Coronary artery (tissue), 2 donors: ENCODE results near the gene OR8K3.

Experiments used
- DNase-seq: peaks from one replicate; pipeline ENCODE4 v3.0.0-alpha.2; 2017; ENCODE audit warnings: low spot score
- H3K27ac ChIP-seq, 2 donors: fragments of 200-600 bp; sonication (generic); one replicate each; pipeline ENCODE4 v1.5.1; 2016 to 2019
- H3K4me3 ChIP-seq: fragments of 200-600 bp; sonication (generic); 2 replicates; pipeline ENCODE4 v1.5.1; 2016; ENCODE audit warnings: mild to moderate bottlenecking, moderate library complexity
- TF ChIP-seq, protein P1 (sequence below): fragments of 200-600 bp; sonication (generic); IDR thresholded peaks from one replicate; pipeline ENCODE4 v1.5.1; 2019; ENCODE audit warnings: antibody characterized with exemption

OR8K3 gene

GRCh38 chr11:56314844-56315243, at the start of gene OR8K3:
TSS of gene OR8K3 (plus strand) at chr11:56315144. CDS start at chr11:56318307, 3,163 bp downstream.
- DNase-seq, result no peak
- H3K27ac ChIP-seq, result no peak within 1 kb of the TSS

GRCh38 chr11:56271092-56271491, 43.9 kb upstream of the OR8K3 start:
- TF ChIP-seq, protein P1, sequence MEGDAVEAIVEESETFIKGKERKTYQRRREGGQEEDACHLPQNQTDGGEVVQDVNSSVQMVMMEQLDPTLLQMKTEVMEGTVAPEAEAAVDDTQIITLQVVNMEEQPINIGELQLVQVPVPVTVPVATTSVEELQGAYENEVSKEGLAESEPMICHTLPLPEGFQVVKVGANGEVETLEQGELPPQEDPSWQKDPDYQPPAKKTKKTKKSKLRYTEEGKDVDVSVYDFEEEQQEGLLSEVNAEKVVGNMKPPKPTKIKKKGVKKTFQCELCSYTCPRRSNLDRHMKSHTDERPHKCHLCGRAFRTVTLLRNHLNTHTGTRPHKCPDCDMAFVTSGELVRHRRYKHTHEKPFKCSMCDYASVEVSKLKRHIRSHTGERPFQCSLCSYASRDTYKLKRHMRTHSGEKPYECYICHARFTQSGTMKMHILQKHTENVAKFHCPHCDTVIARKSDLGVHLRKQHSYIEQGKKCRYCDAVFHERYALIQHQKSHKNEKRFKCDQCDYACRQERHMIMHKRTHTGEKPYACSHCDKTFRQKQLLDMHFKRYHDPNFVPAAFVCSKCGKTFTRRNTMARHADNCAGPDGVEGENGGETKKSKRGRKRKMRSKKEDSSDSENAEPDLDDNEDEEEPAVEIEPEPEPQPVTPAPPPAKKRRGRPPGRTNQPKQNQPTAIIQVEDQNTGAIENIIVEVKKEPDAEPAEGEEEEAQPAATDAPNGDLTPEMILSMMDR, result no peak
- no peak overlapping the region for H3K27ac ChIP-seq

More at GRCh38 chr11:56314844-56315243, at the start of gene OR8K3:
- TF ChIP-seq, protein P1, result no peak
- H3K4me3 ChIP-seq, result no peak within 1 kb of the TSS

DNA sequence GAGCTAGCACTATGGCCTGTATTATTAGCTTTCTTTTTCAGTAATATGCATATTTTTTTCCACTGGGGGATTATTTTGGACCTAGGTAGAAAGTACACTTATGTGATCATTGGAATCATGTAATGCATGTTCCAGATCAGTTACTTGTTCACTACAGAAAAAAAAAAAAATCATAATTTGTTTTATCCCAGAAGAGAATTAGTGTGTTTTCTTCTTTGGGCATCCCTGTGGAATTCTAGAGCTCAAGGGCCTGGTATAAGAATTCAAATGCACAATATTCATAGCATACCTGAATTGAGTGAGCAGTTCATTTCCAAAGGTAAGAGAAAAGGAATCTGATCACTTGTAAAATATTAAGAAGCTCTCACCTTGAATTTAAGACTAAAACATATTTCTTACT, 41.1 kb upstream of the OR8K3 start, which contains the start of gene OR5T1:
OR5T1 (plus strand) TSS at position 301 of the 400 bp plus-strand sequence. CDS start 1,485 bp downstream, outside the sequence.
- no peak for DNase-seq
- H3K27ac ChIP-seq, result no peak within 1 kb of the TSS
- TF ChIP-seq, protein P1, result no peak
- no peak within 1 kb of the TSS for H3K4me3 ChIP-seq

More at GRCh38 chr11:56271092-56271491, 43.9 kb upstream of the OR8K3 start:
- DNase-seq, result no peak
- no peak overlapping the region for H3K4me3 ChIP-seq

DNA sequence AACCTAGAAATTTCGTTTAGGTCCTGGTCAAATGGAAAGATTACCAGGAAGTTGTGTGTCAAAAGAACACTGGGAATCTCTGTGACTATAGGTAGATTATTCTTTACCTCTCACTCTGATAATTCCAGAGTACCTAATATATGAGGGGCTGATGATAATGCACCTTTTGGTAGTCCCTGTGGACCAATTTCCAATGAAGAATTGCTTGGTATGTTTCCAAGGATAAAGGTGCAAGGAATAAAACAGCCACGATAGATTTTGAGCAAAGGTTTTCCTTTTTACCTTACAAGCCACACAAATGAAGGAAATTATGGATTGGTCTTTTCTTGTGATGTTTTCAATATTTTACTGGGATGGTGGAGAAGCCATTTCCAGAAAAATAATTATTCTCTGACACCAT, 22.8 kb upstream of the OR8K3 start, which contains the start of gene OR8H1:
OR8H1 (minus strand) TSS at position 101 of the 400 bp plus-strand sequence. CDS start 1,192 bp downstream, outside the sequence.
- H3K27ac ChIP-seq, result no peak within 1 kb of the TSS
- H3K4me3 ChIP-seq, result no peak within 1 kb of the TSS
- no peak for DNase-seq
- TF ChIP-seq, protein P1, result no peak

DNA sequence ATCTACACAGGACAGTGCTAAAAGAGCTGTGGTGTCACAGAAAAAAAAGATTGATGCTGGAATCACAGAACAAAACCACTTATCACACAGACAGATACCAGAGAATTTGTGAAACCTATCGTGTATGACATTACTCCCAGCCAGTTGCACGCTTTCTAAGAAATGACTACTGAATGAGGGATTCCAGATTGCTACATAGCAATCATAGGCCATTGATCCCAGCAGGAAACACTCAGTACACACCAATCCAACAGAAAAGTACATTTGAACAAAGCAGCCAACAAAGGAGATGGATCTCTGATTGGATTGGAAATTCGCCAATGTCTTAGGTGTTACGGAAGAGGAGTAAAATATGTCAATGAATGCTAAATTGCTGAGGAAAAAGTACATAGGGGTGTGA, 18.0 kb upstream of the OR8K3 start:
- TF ChIP-seq, protein P1, result no peak
- Histone ChIP-seq H3K27ac (no peak overlapping the region), H3K4me3 (no peak overlapping the region)
- no peak for DNase-seq

DNA sequence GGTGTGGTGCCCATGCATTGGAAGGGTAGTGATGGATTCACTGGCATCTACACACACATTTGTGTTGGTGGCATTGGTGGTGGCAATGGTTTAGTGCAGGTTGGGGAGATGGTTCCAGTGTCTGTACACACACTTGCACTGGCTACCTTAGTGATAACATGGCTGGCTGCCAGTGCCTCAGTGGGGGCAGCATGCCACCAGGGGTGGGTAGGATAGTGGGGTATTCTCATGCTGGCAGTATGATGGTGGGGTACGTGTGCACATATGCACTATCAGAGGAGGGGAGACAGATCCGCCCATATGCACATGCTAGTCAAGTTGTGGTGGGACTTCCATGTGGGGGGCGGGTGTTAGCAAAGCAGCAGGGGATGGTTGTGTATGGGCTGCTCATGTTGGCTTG, 7.1 kb upstream of the OR8K3 start:
- Histone ChIP-seq H3K4me3 (no peak overlapping the region), H3K27ac (no peak overlapping the region)
- TF ChIP-seq, protein P1, result no peak
- no peak for DNase-seq

DNA sequence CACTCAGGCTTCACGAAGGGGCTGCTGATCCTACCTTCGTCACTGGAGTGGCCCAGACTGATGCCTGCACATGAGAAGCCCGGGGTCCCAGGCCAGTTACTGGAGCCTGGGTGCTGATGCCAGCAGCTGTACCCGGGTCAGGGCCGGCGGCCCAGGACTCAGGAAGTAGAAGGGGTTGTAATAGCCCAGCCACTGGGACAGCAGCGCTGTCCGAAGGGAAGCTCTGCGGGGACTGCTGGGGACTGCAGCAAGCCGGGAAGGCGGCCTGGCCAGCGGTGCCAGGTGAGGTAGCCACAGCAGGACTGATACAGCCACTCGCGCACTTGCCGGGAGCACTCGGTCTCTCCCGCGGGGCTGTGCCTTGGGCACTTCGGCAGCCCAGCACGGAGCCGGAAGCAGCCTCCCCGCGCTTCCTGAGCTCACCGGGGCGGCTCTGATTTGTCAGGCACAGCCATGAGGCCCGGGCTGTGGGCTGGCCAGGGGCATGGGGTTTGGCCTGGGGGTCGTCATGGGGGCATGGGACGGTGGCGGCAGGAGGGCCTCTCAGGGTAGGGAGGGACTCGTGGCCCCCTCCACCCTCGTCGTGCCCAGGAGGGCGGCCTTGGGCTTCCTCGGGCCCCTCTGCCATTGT, 17.0 kb downstream of the OR8K3 start:
- TF ChIP-seq, protein P1, result no peak
- Histone ChIP-seq H3K27ac (no peak overlapping the region), H3K4me3 (no peak overlapping the region)
- no peak for DNase-seq
